Naive thymus-derived CD4-positive, alpha-beta T cell (primary cell): Measurements from ENCODE around the gene GNAL. TPM values are rescaled to one million over a fixed set of nuclear protein-coding genes. Genes with fewer than 3 reads are reported as not detected.

ENCODE experiments used
- ATAC-seq: fragments of 150-1000 bp; cut with Tn5 transposase; 2 replicates; pipeline ENCODE4 v1.10.0; 2021; ENCODE audit warnings: mild to moderate bottlenecking, moderate library complexity
- CTCF ChIA-PET: fragments of 350-600 bp; sonication (Branson Sonifier 250); formaldehyde crosslinking; loops from one replicate; lab custom pipeline; 2021; ENCODE audit warnings: antibody characterized with exemption; lab: Charles Lee
- POLR2A ChIA-PET: fragments of 350-600 bp; sonication (Branson Sonifier 250); formaldehyde crosslinking; loops from one replicate; lab custom pipeline; 2021; ENCODE audit warnings: antibody characterized with exemption, inconsistent platforms; lab: Charles Lee
- DNase-seq, 9 donors: peaks; one replicate each; pipeline versions ENCODE4 v3.0.0 to v3.0.0-alpha.2; 2020 to 2022; ENCODE audit warnings: mixed read lengths in 1 of 9
- H3K27ac ChIP-seq: one replicate; pipeline ENCODE4 v1.7.0; 2013; ENCODE audit warnings: mild to moderate bottlenecking, low read depth, low read length, moderate library complexity
- H3K27me3 ChIP-seq, 2 donors: one replicate each; pipeline ENCODE4 v1.7.0; 2013; ENCODE audit warnings: low read length in 2 of 2, mild to moderate bottlenecking in 2 of 2, moderate library complexity in 2 of 2; ENCODE audit not compliant: control insufficient read depth in 2 of 2, insufficient read depth in 2 of 2
- H3K36me3 ChIP-seq, 3 experiments: 1 replicate in 2 of 3; 2 replicates in 1 of 3; pipeline ENCODE4 v1.7.0; 2013; ENCODE audit warnings: low read length in 3 of 3, mild to moderate bottlenecking in 3 of 3, moderate library complexity in 1 of 3; ENCODE audit not compliant: insufficient read depth in 3 of 3, control insufficient read depth in 2 of 3
- H3K4me1 ChIP-seq, 2 donors: one replicate each; pipeline ENCODE4 v1.7.0; 2013; ENCODE audit warnings: low read length in 2 of 2, mild to moderate bottlenecking in 2 of 2, moderate library complexity in 1 of 2; ENCODE audit not compliant: control insufficient read depth in 2 of 2, insufficient read depth in 2 of 2
- H3K4me3 ChIP-seq: 2 replicates; pipeline ENCODE4 v1.7.0; 2013; ENCODE audit warnings: mild to moderate bottlenecking, low read length
- H3K9me3 ChIP-seq, 3 experiments: 1 replicate in 2 of 3; 2 replicates in 1 of 3; pipeline ENCODE4 v1.7.0; 2013; ENCODE audit warnings: low read length in 3 of 3; ENCODE audit not compliant: control insufficient read depth in 2 of 3
- H3K27ac Mint-ChIP-seq, 9 donors: one replicate each; pipeline ENCODE4 v1.8.0; 2020 to 2022; ENCODE audit warnings: mixed read lengths in 9 of 9, mild to moderate bottlenecking in 8 of 9, moderate library complexity in 5 of 9, inconsistent platforms in 2 of 9
- H3K27me3 Mint-ChIP-seq, 5 donors: one replicate each; pipeline ENCODE4 v1.8.0; 2021 to 2022; ENCODE audit warnings: mixed read lengths in 5 of 5, mild to moderate bottlenecking in 1 of 5
- H3K36me3 Mint-ChIP-seq, 5 donors: one replicate each; pipeline ENCODE4 v1.8.0; 2020 to 2022; ENCODE audit warnings: mixed read lengths in 5 of 5, mild to moderate bottlenecking in 3 of 5, inconsistent platforms in 1 of 5
- H3K4me1 Mint-ChIP-seq, 7 donors: one replicate each; pipeline ENCODE4 v1.8.0; 2020 to 2022; ENCODE audit warnings: mixed read lengths in 7 of 7, mild to moderate bottlenecking in 3 of 7, inconsistent platforms in 1 of 7
- H3K4me3 Mint-ChIP-seq, 10 donors: one replicate each; pipeline ENCODE4 v1.8.0; 2020 to 2022; ENCODE audit warnings: mild to moderate bottlenecking in 10 of 10, mixed read lengths in 10 of 10, moderate library complexity in 6 of 10, inconsistent platforms in 2 of 10
- H3K9me3 Mint-ChIP-seq, 11 donors: one replicate each; pipeline ENCODE4 v1.8.0; 2020 to 2022; ENCODE audit warnings: mixed read lengths in 11 of 11, mild to moderate bottlenecking in 4 of 11, inconsistent platforms in 1 of 11, moderate library complexity in 1 of 11
- intact Hi-C, 2 donors: fragments of 100-400 bp; cut with micrococcal nuclease; formaldehyde crosslinking; loops; one replicate each; pipeline ENCODE4 v1.15.1; 2023
- microRNA-seq: library from miRNA; unstranded; fragments of <30 nt; microRNA quantifications from one replicate; pipeline ENCODE4 v1.2.0, GENCODE V29; 2022; ENCODE audit warnings: borderline microRNAs expressed
- polyA plus RNA-seq, 2 donors: library from polyadenylated mRNA; unstranded; fragments of 300-500 nt; fragmentation: Illumina TruSeq; gene quantifications; one replicate each; pipeline ENCODE4 v1.2.3, GENCODE V29; 2021
- total RNA-seq, 6 experiments: library from RNA in 5 of 6; stranded (reverse) in 5 of 6; gene quantifications; 1 replicate in 5 of 6; 2 replicates in 1 of 6; pipeline ENCODE4 v1.2.3 and lab custom pipeline; 2021 to 2026

The GNAL gene
- total and polyA plus RNA-seq, 7 experiments from 2014 or later: 0.09 to 1.4 (median 0.67) TPM

- H3K27ac ChIP-seq: no peak overlapping the region
- Mint-ChIP-seq H3K27me3 (peaks cover 0 to 6% (median 0%) of the 10 kb centered on the region in 5 donors), H3K4me1 (peaks cover 0 to 4% (median 0%) of the 10 kb centered on the region in 7 donors), H3K36me3 (no peaks in the 10 kb centered on the region), H3K4me3 (no peak overlapping the region), H3K9me3 (no peaks in the 10 kb centered on the region), H3K27ac (no peak overlapping the region)
- intact Hi-C loops: loop anchor here in 1 of 2 donors (10.0 kb wide), 1 partner anchor 198 kb away; no protein-coding TSS in a partner anchor
- POLR2A ChIA-PET: interaction anchor here (1.0 kb wide), 1 partner anchor 17 kb away, joined by 3 read pairs; no protein-coding TSS in a partner anchor
- no peaks in the 10 kb centered on the region for H3K4me1 ChIP-seq
- DNase-seq: no peak
- CTCF ChIA-PET: interaction anchor here (0.6 to 1.6 kb wide), 4 partner anchors 61 to 221 kb away, joined by 3 to 6 read pairs (median 4); no protein-coding TSS in a partner anchor
- ATAC-seq: no peak
- H3K9me3 ChIP-seq: no peaks in the 10 kb centered on the region
- H3K27me3 ChIP-seq: no peaks in the 10 kb centered on the region
- no peak overlapping the region for H3K4me3 ChIP-seq
- H3K36me3 ChIP-seq: no peaks in the 10 kb centered on the region
These were observed 243.3 kb downstream of the GNAL start for GRCh38 chr18:11932393-11932792.

Small RNA genes within 50 kb of the gene (microRNA-seq; reads per million reads assigned to microRNA genes)
- gene MIR7153: not detected

Other genes with a start within 250 kb of the GNAL start
- not detected for gene SLC35G4, start 79.7 kb upstream of the GNAL start, total RNA-seq
- gene SLC35G4, start 79.7 kb upstream of the GNAL start, polyA plus RNA-seq: not detected
- 100 to 1,000 TPM in 1 of 5 experiments, 10 to 100 TPM in 4; 27.2 to 115 (median 56.1) TPM for gene CHMP1B, start 162.1 kb downstream of the GNAL start, total RNA-seq
- gene CHMP1B, start 162.1 kb downstream of the GNAL start, polyA plus RNA-seq: 10 to 100 TPM; 52.1 to 54.2 TPM
- 10 to 100 TPM; 61.9 to 88.0 (median 86.2) TPM for gene MPPE1, start 219.1 kb downstream of the GNAL start, total RNA-seq
- gene MPPE1, start 219.1 kb downstream of the GNAL start, polyA plus RNA-seq: 10 to 100 TPM; 45.6 to 47.7 TPM